Aorta (tissue), 5 donors: ENCODE results near the gene DENND1A. TPM values are rescaled to one million over a fixed set of nuclear protein-coding genes. Genes with fewer than 3 reads are reported as not detected.

Experiments used
- ATAC-seq: fragments of 200-7000 bp; cut with Tn5 transposase; one replicate; pipeline ENCODE4 v1.9.1; 2022; ENCODE audit warnings: moderate library complexity; ENCODE audit not compliant: low FRiP score
- DNase-seq, 2 donors: peaks; one replicate each; pipeline ENCODE4 v3.0.0-alpha.2; 2020
- H3K27ac ChIP-seq, 2 donors: one replicate each; pipeline ENCODE4 v1.5.1; 2013; ENCODE audit warnings: low read length in 2 of 2, mild to moderate bottlenecking in 2 of 2, moderate library complexity in 2 of 2, control low read depth in 1 of 2, inconsistent platforms in 1 of 2, low read depth in 1 of 2
- H3K27me3 ChIP-seq, 2 donors: one replicate each; pipeline ENCODE4 v1.6.1; 2013; ENCODE audit warnings: control low read depth in 1 of 2, low read length in 1 of 2, mild to moderate bottlenecking in 1 of 2, moderate library complexity in 1 of 2; ENCODE audit not compliant: insufficient read depth in 2 of 2, control insufficient read depth in 1 of 2
- H3K36me3 ChIP-seq, 2 donors: one replicate each; pipeline ENCODE4 v1.6.1; 2013; ENCODE audit warnings: control low read depth in 1 of 2, low read length in 1 of 2, mild to moderate bottlenecking in 1 of 2; ENCODE audit not compliant: insufficient read depth in 2 of 2, control insufficient read depth in 1 of 2
- H3K4me1 ChIP-seq, 2 donors: one replicate each; pipeline ENCODE4 v1.6.1; 2013; ENCODE audit warnings: low read length in 2 of 2, control low read depth in 1 of 2, mild to moderate bottlenecking in 1 of 2, moderate library complexity in 1 of 2; ENCODE audit not compliant: insufficient read depth in 2 of 2, control insufficient read depth in 1 of 2
- H3K4me3 ChIP-seq, 2 donors: one replicate each; pipeline ENCODE4 v1.5.1; 2013; ENCODE audit warnings: low read length in 2 of 2, control low read depth in 1 of 2, mild to moderate bottlenecking in 1 of 2
- H3K9me3 ChIP-seq: one replicate; pipeline ENCODE4 v1.6.1; 2013; ENCODE audit warnings: mild to moderate bottlenecking, low read length; ENCODE audit not compliant: control insufficient read depth
- WGBS, 2 donors: extraction: QIAGEN DNeasy Blood & Tissue Kit; methylation state at CpG; one replicate each; pipeline ENCODE4 v1.1.7; 2013; 5-methylcytosine and 5-hydroxymethylcytosine counted together
- intact Hi-C, 2 donors: fragments of 100-400 bp; cut with DNase I; formaldehyde crosslinking; loops; one replicate each; pipeline versions ENCODE4 v1.14.2 to v1.15.0; 2022
- polyA plus RNA-seq, 2 donors: library from polyadenylated mRNA; stranded (reverse); fragments of 200-250 nt; gene quantifications; one replicate each; pipeline ENCODE4 v1.2.3, GENCODE V29; 2013
- total RNA-seq, 2 donors: library from RNA; stranded (reverse); fragmentation: NEBNext Ultra II Directional; extraction: Animal tissue kit (Norgen Biotek cat#: 25700); gene quantifications; one replicate each; pipeline ENCODE4 v1.2.1, GENCODE V29; 2021
- donor health status: healthy with polysubstance abuse.
- donor health status: Bipolar disorder and iron deficiency.
- donor health status: DM: no; HTN: no; CAD: no.
- donor health status: DM: no; HTN: no; CAD: no.
- donor health status: DM: yes; HTN: yes; CAD: no.

DENND1A gene
- total and polyA plus RNA-seq, 4 donors: 6.9 to 31.4 (median 15.3) TPM

DNA sequence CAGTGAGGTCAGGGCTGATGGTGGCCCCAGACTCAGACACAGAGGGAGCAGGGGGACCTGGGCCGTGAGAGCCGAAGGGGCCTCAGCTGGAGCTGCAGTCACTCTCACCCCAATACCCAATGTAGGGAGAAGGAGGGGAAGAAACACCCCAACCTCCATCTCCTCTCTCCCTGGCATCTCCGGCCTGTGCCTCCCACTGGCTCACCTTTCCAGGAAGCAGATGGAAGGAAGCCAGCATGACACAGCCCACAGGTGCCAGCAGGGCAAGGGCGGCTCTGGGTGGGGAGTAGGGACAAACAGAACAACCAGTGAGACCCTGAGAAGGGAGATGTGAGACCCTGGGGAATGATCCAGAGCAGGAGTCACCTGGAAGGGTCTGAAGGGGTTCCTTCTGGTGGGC is 576.9 kb downstream of the DENND1A start:
- H3K36me3 ChIP-seq: no peaks in the 10 kb centered on the region
- no peaks in the 10 kb centered on the region for H3K9me3 ChIP-seq
- no peak overlapping the region for H3K27ac ChIP-seq
- H3K27me3 ChIP-seq: no peaks in the 10 kb centered on the region
- no peaks in the 10 kb centered on the region for H3K4me1 ChIP-seq
- WGBS, 2 donors: 79 to 87% methylated on average over 4 of the region's 4 CpGs
- DNase-seq (no peak), ATAC-seq (no peak)
- intact Hi-C loops: loop anchor here (5.0 kb wide), 3 partner anchors 266 to 886 kb away; no protein-coding TSS in a partner anchor
- no peak overlapping the region for H3K4me3 ChIP-seq

DNA sequence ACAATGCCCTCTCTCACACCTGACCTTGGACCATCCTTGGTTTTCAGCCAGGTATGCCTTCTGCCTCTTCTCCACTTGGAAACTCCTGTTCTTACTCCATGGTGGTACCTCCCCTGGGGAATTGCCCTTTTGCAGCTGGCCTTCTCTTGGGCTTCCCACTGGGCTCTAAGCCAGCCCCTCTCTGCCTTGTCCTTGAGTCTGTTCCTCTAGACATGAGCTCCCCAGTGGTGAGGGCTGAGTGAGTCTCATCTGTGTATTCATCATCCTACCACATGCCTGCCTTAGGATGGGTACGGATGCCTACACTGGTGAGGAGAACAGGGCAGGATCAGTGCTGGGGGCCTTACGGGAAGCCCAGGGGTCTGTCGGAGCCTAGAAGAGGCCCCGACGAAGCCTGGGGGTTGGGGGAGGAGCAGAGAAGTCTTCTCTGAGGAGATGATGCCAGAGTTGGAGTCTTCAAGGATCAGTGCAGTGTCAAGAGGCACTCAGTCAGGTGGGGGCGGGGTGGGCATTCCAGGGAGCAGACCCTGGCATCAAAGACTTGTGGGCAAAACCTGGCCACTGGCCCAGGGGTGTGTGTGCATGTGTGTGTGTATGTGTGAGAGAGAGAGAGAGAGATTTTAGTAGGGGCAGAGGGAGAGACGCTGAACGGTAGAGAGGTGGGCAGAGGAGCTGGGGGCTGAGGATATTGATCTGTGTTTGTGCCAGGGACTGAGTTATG is 579.2 kb downstream of the DENND1A start:
- no peaks in the 10 kb centered on the region for H3K4me1 ChIP-seq
- no peaks in the 10 kb centered on the region for H3K36me3 ChIP-seq
- 54 to 57% methylated on average over 8 of the region's 8 CpGs for WGBS, 2 donors
- intact Hi-C loops: loop anchor here (5.0 kb wide), 3 partner anchors 263 to 883 kb away; no protein-coding TSS in a partner anchor
- no peaks in the 10 kb centered on the region for H3K9me3 ChIP-seq
- DNase-seq (no peak), ATAC-seq (no peak)
- H3K27ac ChIP-seq: no peak overlapping the region
- H3K27me3 ChIP-seq: no peaks in the 10 kb centered on the region
- H3K4me3 ChIP-seq: no peak overlapping the region

DNA sequence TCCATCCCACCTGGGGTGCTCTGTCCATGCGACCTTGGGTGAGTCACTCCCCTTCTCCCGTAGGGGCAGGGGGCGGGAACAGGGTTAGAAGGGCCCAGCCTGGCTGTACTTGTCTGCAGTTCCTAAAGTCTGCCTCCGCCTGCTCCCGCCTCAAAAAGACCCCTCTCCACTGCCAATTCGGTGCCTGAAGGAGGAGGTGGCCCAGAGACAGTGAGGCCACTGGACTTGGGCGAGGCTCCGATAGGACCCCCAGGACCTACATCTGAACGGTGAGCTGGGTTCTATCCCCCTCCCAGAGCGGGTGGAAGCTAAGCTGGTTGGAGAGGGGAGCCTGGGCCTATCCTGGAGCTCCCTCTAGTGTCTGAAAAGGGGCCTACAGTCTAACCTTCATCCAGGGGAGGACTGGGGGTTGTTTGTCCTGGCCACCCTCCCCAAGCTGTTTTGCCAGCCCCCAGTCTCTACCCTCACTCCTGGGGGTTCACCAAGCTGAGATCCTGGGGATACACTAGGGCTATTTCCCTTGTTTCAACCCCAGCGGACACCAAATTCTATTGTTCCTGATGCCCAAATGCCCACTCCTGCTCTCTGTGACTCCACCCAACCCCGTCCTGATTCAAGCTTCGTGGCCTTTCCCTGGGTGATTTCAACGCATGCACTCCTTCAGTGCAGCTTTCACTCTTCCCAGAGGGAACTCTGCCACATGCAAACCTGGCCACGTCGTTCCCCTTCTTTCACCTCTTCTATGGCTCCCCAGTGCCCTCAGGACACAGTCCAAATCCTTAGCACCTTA is 580.0 kb downstream of the DENND1A start:
- Histone ChIP-seq H3K4me3 (no peak overlapping the region), H3K9me3 (no peaks in the 10 kb centered on the region), H3K27me3 (no peaks in the 10 kb centered on the region), H3K4me1 (no peaks in the 10 kb centered on the region), H3K36me3 (no peaks in the 10 kb centered on the region), H3K27ac (no peak overlapping the region)
- WGBS, 2 donors: 17 to 18% methylated on average over 16 of the region's 16 CpGs
- peak in 1 of 2 donors; percentile 72 for DNase-seq
- intact Hi-C loops: loop anchor here (5.0 to 10.0 kb wide), 5 partner anchors 85 to 883 kb away; partner anchors contain the start of gene STRBP (in 1 of the 2)
- peak; percentile 83 for ATAC-seq

DNA sequence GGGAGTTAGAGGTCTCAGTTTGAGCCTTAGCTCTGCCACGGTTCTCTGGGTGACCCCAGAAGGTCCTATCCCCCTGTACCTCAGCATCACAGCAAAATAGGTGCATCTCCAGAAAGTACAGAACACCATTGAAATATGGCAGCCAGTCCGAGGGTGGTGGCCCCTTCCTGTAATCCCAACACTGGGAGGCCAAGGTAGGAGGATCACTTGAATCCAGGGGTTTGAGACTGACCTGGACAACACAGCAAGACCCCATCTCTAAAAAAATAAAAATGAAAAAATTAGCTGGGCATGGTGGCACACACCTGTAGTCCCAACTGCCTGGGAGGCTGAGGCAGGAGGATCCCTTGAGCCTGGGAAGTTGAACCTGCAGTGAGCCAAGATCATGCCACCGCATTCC is 580.9 kb downstream of the DENND1A start:
- ATAC-seq: no peak
- DNase-seq: no peak
- Histone ChIP-seq H3K36me3 (no peaks in the 10 kb centered on the region), H3K4me1 (no peaks in the 10 kb centered on the region), H3K4me3 (no peak overlapping the region), H3K9me3 (no peaks in the 10 kb centered on the region), H3K27ac (no peak overlapping the region), H3K27me3 (no peaks in the 10 kb centered on the region)
- WGBS, 2 donors: 51% methylated on average over 3 of the region's 3 CpGs
- intact Hi-C loops: loop anchor here in 1 of 2 donors (10.0 kb wide), 2 partner anchors 84 to 234 kb away; partner anchors contain the start of gene STRBP

DNA sequence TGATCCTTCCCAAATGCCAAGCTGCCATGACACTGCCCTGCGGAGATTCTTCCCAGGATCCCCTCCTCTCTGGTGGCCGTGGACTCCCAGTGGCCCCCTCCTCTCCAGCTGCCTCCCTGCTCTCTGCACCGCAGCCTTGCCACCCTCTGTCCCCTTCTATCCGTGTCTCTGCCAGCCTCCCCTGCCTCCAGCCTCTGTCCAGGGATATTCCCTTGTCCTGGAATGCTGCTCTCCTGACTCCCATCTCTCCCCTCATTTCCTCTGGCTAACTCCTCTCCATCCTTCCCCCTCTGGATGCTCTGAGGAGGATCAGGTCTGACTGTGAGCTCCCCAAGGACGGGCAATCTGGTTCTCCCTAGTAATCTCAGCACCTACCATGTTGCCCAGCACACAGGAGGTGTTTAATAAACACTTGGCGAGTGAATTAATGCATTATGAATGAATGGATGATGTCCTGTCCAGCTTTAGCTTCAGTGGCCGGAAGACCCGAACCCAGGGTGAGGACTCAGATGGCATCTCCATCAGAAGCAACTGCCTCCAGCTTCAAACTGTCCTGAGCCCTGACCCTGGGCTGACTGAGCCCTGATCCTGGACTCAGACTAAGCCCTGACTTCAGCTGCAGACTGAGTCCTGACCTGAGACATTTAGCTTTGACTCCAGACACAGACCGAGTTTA is 581.5 kb downstream of the DENND1A start:
- H3K36me3 ChIP-seq: no peaks in the 10 kb centered on the region
- intact Hi-C loops: loop anchor here in 1 of 2 donors (10.0 kb wide), 2 partner anchors 84 to 234 kb away; partner anchors contain the start of gene STRBP
- no peak overlapping the region for H3K27ac ChIP-seq
- ATAC-seq (no peak), DNase-seq (no peak)
- no peaks in the 10 kb centered on the region for H3K27me3 ChIP-seq
- 63 to 64% methylated on average over 9 of the region's 9 CpGs for WGBS, 2 donors
- H3K4me3 ChIP-seq: no peak overlapping the region
- no peaks in the 10 kb centered on the region for H3K9me3 ChIP-seq
- no peaks in the 10 kb centered on the region for H3K4me1 ChIP-seq

DNA sequence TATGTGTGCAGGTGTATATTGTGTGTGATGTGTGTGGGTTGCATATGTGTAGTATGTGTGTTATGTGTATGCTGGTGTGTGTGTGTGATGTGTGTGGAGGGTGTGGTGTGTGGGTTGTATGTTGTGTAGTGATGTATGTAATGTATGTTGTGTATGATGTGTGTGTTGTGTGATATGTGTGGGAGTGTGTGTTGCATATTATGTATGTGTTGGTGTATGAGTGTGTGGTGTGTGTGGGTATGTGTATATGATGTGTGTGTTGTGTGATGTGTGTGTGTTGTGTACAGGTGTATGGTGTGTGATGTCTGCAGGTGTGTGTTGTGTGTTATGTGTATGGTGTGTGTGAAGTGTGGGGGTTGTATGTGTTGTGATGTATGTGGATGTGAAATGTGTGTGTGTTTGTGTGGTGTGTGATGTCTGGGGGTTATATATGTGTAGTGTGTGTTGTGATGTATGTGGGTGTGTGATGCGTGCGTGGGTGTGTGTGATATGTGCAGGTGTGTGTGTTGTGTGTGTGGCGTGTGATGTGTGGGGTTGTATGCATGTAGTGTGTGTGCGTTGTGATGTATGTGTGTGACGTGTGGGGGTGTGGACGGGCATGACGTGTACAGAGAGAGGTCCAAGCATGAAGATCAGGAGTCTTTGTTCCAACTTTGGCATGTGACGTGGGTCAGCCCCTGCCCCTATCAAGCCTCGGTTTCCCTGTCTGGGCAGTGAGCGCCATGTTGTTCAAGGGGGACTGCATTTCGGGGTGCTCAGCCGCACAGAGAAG is 582.5 kb downstream of the DENND1A start:
- ATAC-seq (no peak), DNase-seq (no peak)
- Histone ChIP-seq H3K4me3 (no peak overlapping the region), H3K27me3 (no peaks in the 10 kb centered on the region), H3K27ac (no peak overlapping the region), H3K9me3 (no peaks in the 10 kb centered on the region), H3K36me3 (no peaks in the 10 kb centered on the region), H3K4me1 (no peaks in the 10 kb centered on the region)
- intact Hi-C loops: loop anchor here in 1 of 2 donors (10.0 kb wide), 2 partner anchors 83 to 233 kb away; partner anchors contain the start of gene STRBP
- 68 to 71% methylated on average over 12 of the region's 12 CpGs for WGBS, 2 donors

DNA sequence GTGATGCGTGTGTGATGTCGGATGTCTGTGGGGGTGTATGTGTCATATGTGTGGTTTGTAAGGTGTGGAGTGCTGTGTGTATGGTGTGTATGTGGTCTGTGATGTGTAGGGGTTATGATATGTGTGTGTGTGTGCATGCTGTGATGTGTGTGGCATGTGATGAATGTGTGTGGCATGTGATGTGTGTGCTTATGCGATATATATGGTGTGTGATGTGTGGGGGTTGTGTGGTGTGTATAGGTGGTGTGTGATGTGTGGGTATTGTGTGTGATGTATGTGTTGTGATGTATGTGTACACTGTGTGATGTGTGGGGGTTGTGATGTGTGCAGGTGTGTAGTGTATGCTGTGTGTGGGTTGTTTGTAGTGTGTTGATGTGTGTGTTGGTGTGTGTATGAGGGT is 583.1 kb downstream of the DENND1A start:
- H3K27ac ChIP-seq: no peak overlapping the region
- DNase-seq (no peak), ATAC-seq (no peak)
- intact Hi-C loops: loop anchor here in 1 of 2 donors (10.0 kb wide), 2 partner anchors 82 to 232 kb away; partner anchors contain the start of gene STRBP
- no peaks in the 10 kb centered on the region for H3K27me3 ChIP-seq
- H3K36me3 ChIP-seq: no peaks in the 10 kb centered on the region
- WGBS, 2 donors: 96 to 97% methylated on average over 3 of the region's 3 CpGs
- no peaks in the 10 kb centered on the region for H3K4me1 ChIP-seq
- no peak overlapping the region for H3K4me3 ChIP-seq
- no peaks in the 10 kb centered on the region for H3K9me3 ChIP-seq

DNA sequence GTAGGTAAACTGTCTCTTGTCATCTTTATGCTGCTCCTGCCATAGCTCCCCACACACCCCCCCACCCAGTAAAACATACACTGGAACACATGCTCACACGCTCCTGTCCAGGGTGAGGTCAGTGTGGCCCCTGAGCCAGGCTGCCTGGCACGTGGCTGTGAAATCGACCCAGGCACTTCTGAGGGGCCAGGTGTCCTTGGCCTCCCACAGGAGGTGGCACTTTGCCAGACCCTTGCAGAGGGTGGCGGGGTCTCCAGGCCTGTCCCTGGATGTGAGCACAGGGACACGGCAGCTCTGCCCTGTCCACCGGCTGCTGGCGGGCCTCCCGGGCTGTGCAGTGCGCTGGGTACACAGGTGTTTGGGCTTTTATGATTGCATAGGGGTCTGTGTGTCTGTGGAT is 583.9 kb downstream of the DENND1A start:
- DNase-seq (no peak), ATAC-seq (no peak)
- intact Hi-C loops: loop anchor here in 1 of 2 donors (10.0 kb wide), 2 partner anchors 81 to 231 kb away; partner anchors contain the start of gene STRBP

More for the DNA sequence above, 583.9 kb downstream of the DENND1A start:
- Histone ChIP-seq H3K9me3 (no peaks in the 10 kb centered on the region), H3K4me3 (no peak overlapping the region), H3K27me3 (no peaks in the 10 kb centered on the region), H3K27ac (no peak overlapping the region), H3K36me3 (no peaks in the 10 kb centered on the region), H3K4me1 (no peaks in the 10 kb centered on the region)
- 92% methylated on average over 9 of the region's 9 CpGs for WGBS, 2 donors
